SK-N-MC (cell line): Measurements from ENCODE around the gene PROM2.

Experiments
- EZH2 ChIP-seq: fragments of 200-600 bp; sonication (generic); IDR thresholded peaks from one replicate; pipeline ENCODE4 v1.6.1; 2017; ENCODE audit warnings: antibody characterized with exemption
- POLR2AphosphoS5 ChIP-seq: IDR thresholded peaks from 2 replicates; pipeline ENCODE4 v1.6.1; 2012; ENCODE audit warnings: mild to moderate bottlenecking, low read depth, low read length, borderline replicate concordance

DNA sequence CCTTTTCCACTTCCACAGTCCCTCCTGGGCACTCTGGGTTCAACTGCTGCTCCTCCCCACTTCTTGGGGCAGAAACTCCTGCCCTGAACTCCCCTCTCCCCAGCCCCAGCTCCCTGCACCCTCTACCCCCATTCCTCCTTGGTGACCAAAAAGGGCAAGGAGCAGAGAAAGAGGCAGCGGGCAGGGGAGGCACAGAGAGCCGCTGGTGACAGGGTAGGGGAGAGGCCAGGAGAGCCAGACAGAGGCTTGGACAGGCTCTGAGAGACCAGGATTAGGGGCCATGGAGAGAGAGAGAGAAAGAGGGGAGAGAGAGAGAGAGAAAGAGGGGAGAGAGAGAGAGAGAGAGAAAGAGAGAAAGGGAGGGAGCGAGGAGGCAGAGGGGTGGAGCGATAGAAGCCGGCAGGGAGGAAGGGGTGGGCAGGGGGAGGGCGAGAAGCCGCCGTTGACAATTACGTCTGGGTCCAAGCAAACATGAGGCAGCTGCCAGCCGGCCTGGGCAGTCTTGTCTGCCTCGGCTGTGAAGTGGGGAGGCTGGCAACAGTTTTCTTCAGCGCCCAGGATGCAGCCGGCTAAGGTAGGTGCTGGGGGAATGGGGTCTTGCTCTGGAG lies 22.7 kb downstream of the PROM2 start, which contains the start of gene KCNIP3:
- no peak for TF ChIP-seq EZH2
- TF ChIP-seq POLR2AphosphoS5: no peak
